Fibroblast of mammary gland (primary cell): Measurements from ENCODE around the gene ARL6IP6.

Experiments used
- DNase-seq: peaks from one replicate; pipeline ENCODE4 v3.0.0-alpha.2; 2010; ENCODE audit warnings: low read depth
- H3K4me3 ChIP-seq: 2 replicates; pipeline ENCODE4 v1.5.1; 2011; ENCODE audit warnings: low read depth, mild to moderate bottlenecking, low read length, moderate library complexity; ENCODE audit not compliant: control insufficient read depth
- CTCF ChIP-seq: conservative IDR thresholded peaks from 2 replicates; pipeline ENCODE4 v1.5.1; 2011; ENCODE audit warnings: low read depth, low read length, inconsistent platforms; ENCODE audit not compliant: control insufficient read depth, insufficient read depth

Gene ARL6IP6

DNA sequence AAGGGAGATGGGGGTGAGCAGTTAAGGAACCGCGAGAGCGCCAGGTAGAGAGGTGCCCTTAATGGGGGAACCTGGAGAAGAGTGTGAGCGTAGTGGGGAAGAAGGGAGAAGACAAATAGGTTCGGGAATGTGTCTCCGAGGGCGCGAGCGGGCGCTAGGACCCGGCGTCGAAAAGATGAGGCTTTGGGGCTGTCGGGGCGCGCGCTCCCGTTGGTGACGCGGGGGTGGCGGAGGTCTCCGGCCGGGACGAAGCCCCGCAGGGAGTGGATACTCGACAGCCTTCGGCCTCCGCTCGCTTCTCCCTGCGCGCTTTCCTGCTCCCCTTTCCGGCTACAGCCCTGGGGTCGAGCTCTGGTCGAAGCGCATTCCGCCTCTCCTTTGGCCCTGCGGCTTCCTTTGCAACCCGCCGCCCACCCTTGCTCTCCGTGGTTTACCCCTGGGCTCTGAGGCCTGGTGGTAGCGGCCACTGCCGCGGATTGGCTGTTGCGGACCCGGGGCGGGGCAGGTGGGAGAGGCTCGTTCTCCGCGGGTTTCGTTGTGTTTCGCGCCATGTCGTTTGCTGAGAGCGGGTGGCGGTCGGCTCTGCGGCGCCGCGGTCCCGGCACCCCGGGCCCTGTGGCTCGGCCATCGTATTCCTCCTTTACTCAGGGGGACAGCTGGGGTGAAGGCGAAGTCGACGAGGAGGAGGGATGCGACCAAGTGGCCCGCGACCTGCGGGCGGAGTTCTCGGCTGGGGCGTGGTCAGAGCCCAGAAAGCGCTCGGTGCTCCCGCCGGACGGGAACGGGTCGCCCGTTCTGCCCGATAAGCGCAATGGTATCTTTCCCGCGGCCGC, at the start of gene ARL6IP6:
Gene ARL6IP6 (plus strand): TSS at position 545 of the 833 bp plus-strand sequence. CDS start 5 bp downstream, at position 550.
- peak; percentile 82 for DNase-seq
- H3K4me3 ChIP-seq, result peak within 1 kb of the TSS; percentile 97
- no peak for TF ChIP-seq CTCF

DNA sequence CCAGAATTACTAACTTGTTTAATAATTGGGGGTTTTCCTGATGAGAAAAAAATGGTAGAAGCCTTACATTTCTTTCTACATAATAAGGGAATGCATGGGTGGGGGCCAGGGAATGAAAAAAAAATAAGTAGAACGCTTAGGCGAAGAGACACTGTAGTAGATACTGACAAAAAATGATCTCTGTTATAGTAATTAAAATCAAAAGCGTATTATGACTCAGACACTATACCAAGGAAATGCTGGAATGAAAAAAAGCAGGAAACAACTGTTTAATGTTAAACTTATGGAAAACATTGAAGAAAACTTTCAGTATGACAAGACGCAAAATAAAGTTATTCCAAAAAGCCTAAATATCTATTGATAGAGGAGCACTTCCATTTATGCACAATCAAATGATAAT, 44.1 kb upstream of the ARL6IP6 start:
- no peak overlapping the region for H3K4me3 ChIP-seq
- no peak for TF ChIP-seq CTCF
- no peak for DNase-seq

DNA sequence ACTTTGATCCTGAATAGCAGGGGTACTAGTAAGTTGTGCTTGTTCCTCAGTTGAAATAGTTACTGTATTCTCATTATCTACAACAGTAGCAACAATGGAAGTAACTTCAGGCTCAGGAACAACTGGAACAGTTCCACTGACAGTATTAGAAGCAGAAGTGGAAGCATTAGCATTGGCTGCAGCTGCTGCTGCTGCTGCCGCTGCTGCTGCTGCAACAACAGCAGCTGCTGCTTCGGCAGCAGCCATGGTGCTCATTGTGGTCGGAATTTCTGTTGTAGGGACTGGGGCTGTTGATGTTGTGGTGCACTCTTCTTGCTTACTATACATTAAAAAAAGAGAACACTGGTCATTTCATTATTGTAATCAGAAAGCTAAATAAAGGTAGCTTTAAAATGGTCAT, 42.0 kb upstream of the ARL6IP6 start:
- DNase-seq, result no peak
- TF ChIP-seq CTCF, result no peak
- no peak overlapping the region for H3K4me3 ChIP-seq

GRCh38 chr2:152678808-152679207, 39.6 kb upstream of the ARL6IP6 start:
- no peak overlapping the region for H3K4me3 ChIP-seq
- no peak for TF ChIP-seq CTCF
- no peak for DNase-seq

GRCh38 chr2:152682663-152683062, 35.8 kb upstream of the ARL6IP6 start:
- H3K4me3 ChIP-seq, result no peak overlapping the region
- no peak for TF ChIP-seq CTCF
- DNase-seq, result no peak

GRCh38 chr2:152683400-152683799, 35.0 kb upstream of the ARL6IP6 start:
- DNase-seq, result no peak
- TF ChIP-seq CTCF, result no peak
- no peak overlapping the region for H3K4me3 ChIP-seq

GRCh38 chr2:152686321-152686720, 32.1 kb upstream of the ARL6IP6 start:
- TF ChIP-seq CTCF, result no peak
- DNase-seq, result peak; percentile 13
- no peak overlapping the region for H3K4me3 ChIP-seq
